ENCODE data around the gene CAMK2D.

The CAMK2D gene

DNA sequence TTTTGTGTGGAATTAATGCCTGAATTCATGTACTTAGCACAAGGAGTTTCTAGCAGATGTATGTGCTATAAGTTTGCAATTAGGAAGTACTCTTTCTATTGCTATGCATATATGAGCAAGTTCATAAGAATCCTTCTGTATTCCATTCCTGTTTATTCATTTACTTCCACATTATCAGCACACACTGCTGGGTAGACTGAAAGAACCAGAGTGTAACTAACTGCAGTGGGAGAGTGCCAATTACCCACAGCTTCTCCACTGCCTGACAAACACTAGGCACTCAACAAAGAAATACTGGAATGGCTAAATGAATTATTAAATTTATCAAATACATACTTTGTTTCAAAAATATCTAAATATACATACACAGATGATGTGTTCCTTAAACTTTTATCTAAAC lies 219.6 kb downstream of the CAMK2D start:
- H3K27ac ChIP-seq = no peak overlapping the region
- TF ChIP-seq, protein P1, sequence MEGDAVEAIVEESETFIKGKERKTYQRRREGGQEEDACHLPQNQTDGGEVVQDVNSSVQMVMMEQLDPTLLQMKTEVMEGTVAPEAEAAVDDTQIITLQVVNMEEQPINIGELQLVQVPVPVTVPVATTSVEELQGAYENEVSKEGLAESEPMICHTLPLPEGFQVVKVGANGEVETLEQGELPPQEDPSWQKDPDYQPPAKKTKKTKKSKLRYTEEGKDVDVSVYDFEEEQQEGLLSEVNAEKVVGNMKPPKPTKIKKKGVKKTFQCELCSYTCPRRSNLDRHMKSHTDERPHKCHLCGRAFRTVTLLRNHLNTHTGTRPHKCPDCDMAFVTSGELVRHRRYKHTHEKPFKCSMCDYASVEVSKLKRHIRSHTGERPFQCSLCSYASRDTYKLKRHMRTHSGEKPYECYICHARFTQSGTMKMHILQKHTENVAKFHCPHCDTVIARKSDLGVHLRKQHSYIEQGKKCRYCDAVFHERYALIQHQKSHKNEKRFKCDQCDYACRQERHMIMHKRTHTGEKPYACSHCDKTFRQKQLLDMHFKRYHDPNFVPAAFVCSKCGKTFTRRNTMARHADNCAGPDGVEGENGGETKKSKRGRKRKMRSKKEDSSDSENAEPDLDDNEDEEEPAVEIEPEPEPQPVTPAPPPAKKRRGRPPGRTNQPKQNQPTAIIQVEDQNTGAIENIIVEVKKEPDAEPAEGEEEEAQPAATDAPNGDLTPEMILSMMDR (conservative IDR thresholded peaks at IDR 0.05) = no peak

DNA sequence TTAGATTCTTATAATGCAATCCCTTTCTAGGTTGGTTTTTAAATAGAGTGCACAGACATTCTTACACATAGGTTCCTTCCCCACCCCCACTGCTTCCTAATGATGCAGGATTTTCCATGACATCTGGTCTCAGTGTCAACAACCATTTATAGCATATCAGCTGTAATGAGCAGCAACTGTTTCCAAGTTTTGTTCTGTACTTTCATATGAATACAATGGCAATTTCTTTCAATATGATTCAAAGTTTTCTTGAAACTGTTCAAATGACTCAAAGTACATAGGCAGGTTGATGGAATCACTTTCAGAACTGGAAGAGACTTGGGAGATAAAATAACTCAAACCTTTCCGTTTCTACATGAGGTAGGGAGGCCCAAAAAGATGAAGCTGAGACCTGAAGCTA lies 220.7 kb downstream of the CAMK2D start:
- no peak overlapping the region for H3K27ac ChIP-seq

DNA sequence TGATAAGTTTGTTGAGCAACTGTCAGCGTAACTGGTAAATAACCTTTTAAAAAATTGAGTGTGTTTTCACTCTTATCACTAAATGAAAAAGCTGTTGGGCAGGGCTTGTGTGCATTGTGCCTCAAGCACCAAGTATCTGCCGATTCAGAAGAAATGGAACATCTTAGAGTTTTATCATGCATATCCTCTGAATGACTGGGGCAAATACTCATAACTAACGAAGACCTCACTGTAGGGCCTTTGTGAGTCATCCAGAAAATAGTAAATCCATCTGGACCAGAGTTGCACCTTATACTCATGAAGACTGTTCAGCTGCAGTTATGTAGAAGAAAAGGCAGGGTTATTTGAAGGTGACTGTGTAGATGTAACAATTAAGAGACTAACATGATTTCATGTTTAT lies 222.1 kb downstream of the CAMK2D start:
- TF ChIP-seq, protein P1 (conservative IDR thresholded peaks at IDR 0.05) = no peak
- H3K27ac ChIP-seq = no peak overlapping the region

More for the DNA sequence above, 220.7 kb downstream of the CAMK2D start:
- TF ChIP-seq, protein P1 (conservative IDR thresholded peaks at IDR 0.05) = no peak

DNA sequence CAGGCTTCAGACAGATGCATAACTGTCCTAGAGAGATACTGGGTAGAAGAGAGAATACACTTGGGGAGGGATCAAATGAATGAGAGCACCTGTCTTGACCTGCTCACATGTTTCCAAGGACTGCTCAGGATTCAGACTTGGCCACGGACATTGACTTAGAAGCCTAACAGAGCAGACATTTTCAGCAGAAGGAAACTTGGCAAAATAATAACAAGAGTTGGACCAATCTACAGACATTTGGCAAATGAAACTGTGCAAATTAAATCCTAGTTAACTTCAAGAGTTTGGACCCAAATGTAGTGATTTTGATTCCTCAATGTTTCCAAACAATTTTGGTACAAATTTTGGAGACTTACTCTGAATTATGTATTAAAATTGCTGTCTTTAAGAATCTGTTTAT lies 223.9 kb downstream of the CAMK2D start:
- TF ChIP-seq, protein P1 (conservative IDR thresholded peaks at IDR 0.05) = no peak
- H3K27ac ChIP-seq = no peak overlapping the region

DNA sequence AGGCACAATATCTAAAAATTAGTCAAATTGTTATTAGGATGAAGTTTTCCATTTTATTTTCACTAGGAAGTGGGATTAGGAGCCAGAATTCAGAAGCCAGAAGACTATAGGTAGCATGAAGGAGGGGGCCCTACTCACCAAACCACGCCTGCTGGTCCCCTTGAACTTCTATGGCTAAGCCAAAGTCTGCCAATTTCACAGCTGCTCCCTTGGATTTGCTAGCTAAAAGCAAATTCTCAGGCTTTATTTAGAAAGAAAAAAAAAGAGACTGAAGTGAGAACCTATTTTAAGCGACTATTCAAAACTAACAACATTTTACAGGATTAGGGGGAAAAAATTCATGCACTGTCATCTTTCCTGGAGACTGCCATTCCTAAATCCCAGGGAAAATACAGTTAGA lies 224.3 kb downstream of the CAMK2D start:
- TF ChIP-seq, protein P1 (conservative IDR thresholded peaks at IDR 0.05) = no peak

DNA sequence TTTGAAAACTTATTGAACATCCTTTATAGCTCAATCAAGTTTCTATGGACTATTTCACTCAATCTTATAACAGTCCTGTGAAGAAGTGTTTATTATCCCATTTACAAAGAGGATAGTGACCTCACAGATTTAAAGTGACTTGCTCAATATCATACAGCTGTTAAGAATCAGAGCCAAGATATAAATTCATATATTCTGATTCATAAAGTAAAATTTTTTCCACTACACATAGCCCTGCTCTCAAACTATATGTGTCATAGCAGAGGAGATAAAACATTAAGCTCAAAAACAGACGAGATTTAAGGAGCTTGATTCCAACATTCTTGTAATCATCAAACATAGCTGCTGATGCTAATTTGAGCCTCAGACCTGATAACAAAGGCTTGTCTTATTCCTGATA lies 226.8 kb downstream of the CAMK2D start:
- TF ChIP-seq, protein P1 (conservative IDR thresholded peaks at IDR 0.05) = no peak

More for the DNA sequence above, 224.3 kb downstream of the CAMK2D start:
- H3K27ac ChIP-seq = no peak overlapping the region

DNA sequence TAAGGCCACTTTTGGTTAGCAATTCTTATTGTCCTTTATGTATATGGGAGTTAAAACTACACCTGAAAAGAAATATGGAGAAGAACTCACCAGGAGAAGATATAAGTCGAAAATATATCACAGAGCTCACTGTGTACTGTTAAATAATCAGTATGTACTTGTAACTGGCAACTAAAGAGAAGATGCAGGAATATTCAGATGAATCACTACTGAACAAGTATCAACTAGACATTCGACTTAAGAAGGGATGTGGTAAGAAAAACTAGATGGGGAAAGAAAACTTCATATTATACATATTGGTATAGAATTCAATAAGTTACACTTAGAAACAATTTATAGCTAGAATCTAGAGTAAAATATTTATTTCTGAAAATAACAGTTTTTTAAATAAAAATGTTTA lies 230.0 kb downstream of the CAMK2D start:
- no peak overlapping the region for H3K27ac ChIP-seq
- TF ChIP-seq, protein P1 (conservative IDR thresholded peaks at IDR 0.05) = no peak

More for the DNA sequence above, 226.8 kb downstream of the CAMK2D start:
- H3K27ac ChIP-seq = no peak overlapping the region

All from VCaP (cell line).